Measurements from ENCODE around the gene PTMS.

DNA sequence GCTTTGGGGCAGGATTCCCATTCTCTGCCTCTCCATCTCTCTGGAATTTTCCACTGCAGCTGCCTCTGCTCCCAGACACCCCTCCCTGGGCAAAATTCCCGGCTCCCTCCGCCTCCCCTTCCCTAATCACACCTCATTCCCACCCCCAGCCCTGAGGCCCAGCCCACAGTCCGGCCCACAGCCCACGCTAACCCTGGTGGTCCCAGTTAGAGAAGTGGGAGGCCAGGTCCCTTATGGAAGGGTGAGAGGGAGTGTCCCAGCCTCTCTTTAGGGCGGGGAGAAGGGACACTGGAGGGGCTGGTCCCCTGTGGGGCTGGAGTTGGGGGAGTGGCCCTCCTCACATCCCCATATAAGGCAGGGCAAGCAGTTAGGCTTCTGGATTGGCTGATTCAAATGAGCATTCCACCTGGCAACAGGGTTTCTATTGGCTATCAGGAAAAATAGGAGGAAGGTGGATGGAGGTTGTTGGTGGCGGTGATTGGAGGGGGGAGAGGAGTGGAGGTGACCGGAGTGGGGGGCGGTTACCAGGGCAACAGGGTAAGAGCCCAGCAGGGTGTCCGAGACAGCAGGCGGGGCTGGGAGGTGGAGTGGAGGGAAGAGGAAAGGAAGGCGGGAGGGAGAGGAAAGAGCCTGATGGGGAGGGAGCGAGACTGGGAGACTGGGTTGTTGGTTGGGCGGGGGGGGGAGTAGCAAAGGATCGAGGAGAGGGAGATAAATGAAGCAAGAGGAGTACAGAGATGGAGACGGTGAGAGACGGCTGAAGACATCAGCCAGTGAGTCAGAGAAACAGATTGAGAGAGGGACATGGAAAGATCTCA lies 1.9 kb upstream of the PTMS start:
- TF ChIP-seq EZH2 (IDR thresholded peaks at IDR 0.05; ENCODE audit: low read length, missing control alignments): no peak
- TF ChIP-seq, protein P1, sequence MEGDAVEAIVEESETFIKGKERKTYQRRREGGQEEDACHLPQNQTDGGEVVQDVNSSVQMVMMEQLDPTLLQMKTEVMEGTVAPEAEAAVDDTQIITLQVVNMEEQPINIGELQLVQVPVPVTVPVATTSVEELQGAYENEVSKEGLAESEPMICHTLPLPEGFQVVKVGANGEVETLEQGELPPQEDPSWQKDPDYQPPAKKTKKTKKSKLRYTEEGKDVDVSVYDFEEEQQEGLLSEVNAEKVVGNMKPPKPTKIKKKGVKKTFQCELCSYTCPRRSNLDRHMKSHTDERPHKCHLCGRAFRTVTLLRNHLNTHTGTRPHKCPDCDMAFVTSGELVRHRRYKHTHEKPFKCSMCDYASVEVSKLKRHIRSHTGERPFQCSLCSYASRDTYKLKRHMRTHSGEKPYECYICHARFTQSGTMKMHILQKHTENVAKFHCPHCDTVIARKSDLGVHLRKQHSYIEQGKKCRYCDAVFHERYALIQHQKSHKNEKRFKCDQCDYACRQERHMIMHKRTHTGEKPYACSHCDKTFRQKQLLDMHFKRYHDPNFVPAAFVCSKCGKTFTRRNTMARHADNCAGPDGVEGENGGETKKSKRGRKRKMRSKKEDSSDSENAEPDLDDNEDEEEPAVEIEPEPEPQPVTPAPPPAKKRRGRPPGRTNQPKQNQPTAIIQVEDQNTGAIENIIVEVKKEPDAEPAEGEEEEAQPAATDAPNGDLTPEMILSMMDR (conservative IDR thresholded peaks at IDR 0.05 in 1 of 2, IDR thresholded peaks at IDR 0.05 in 1 of 2; ENCODE audit: low read depth in 1 of 2, low read length in 2 of 2): no peak

Measured in fibroblast of lung (primary cell).